HG02840 (cell line): ENCODE measurements around the gene WDPCP.

Experiments used
- ATAC-seq: cut with Tn5 transposase; IDR thresholded peaks from one replicate; pipeline ENCODE4 v1.9.1; 2021; ENCODE audit warnings: mild to moderate bottlenecking, moderate library complexity, moderate number of reproducible peaks; ENCODE audit not compliant: unreplicated experiment, low FRiP score

WDPCP gene

DNA sequence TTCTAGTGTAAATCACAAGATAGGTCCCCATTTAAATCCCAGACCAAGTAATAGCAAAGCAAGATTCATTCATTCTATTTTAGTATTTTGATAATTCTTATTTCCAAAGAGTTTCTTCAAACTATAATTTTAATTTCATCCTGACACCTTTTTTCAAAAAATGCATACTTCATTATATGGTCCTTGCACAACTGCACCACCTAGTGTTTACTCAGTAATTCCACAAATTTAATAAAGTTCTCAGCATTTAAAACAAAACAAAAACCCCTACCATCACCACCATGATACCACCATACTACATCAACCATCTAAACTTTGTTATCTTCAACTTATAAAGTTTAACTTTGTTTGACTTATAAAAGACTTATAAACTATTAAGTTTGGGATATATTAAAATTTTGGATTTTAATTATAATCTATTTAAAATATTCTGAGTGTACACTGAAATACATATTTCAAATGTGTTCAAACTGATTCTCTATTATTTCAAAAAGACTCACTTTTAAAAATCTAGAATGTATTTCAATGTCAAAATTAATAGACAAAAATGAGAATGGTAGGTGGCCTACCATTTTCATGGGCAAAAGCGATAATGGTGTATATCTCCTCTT is 44.2 kb downstream of the WDPCP start:
- ATAC-seq: no peak

DNA sequence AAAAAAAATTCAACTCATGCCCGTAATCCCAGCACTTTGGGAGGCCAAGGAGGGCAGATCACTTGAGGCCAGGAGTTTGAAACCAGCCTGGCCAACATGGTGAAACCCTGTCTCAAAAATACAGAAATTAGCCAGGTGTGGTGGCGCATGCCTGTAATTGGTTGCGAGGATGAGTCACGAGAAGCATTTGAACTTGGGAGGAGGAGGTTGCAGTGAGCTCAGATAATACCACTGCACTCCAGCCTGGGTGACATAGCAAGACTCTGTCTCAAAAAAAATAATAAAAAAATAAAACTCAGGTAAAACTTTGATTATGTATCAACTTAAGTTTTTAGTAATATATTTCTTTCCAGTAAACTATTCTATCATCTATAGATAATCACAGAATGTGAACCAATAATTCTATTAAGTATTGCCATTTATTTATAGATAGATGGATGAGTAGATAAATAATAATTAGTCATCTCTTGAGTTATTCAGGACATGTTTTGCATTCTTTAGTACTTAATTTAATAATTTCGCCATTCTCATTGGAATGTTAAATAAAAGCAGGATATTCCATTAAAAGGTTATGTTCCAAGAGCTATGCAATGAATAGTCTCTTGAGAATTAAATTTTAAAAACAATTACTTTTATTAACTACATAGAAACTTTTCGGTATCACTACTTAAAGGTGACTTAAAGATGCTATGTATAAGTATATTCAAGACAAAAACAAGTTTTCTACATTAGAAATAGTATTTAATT is 48.7 kb downstream of the WDPCP start:
- ATAC-seq: no peak

DNA sequence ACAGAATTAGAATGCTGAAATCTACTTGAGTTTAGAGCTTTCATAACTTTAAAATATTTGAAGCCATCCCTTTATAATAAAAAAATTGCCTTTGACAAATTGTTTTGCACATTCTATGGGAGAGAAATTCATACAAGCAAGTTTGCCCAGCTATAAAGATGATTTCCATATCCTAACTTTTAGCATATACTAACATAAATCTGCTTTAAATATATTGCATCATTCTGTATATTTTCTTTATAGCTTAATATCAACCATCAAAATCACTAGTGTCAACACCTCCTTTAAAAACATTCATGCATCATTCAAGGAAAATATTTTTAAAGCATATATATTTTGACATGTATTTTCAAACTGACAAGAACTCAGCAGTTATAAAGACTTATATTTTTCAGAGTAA is 49.9 kb downstream of the WDPCP start:
- no peak for ATAC-seq

DNA sequence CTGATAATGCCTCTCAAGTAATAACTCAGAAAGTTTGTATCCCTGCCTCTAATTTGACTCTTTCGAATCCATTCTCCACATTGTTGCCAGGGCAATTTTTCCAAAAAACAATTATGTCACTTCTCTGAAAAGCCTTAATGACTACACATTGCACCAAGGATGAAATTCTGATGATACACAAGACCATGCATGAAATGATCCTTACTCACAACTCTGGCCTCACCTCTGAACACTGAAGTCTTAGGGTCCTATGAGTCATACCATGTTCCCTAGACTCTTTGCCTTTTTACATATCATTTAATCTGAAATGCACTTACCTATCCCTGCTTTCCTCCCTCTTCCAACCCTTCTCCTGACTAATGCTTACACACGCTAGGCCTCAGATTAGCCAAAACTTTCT is 51.0 kb downstream of the WDPCP start:
- no peak for ATAC-seq

GRCh38 chr2:63530704-63531279 is 57.5 kb downstream of the WDPCP start:
- no peak for ATAC-seq

GRCh38 chr2:63525905-63526304 is 62.4 kb downstream of the WDPCP start:
- no peak for ATAC-seq

GRCh38 chr2:63522950-63523349 is 65.3 kb downstream of the WDPCP start:
- no peak for ATAC-seq

DNA sequence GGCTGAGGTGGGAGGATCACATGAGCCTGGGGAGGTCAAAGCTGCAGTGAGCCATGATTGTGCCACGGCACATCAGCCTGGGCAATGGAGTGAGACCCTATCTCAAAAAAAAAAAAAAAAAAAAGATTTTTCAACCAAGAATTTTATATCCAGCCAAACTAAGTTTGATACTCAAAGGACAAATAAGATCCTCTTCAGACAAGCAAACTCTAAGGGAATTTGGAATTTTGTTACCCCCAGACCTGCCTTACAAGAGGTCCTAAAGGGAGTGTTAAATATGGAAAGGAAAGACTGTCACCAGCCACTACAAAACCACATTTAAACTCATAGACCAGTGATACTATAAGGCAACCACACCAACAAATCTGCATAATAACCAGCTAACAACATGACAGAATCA is 67.5 kb downstream of the WDPCP start:
- ATAC-seq: no peak

- no peak for ATAC-seq
Observed at GRCh38 chr2:63514781-63515180, 73.5 kb downstream of the WDPCP start.

DNA sequence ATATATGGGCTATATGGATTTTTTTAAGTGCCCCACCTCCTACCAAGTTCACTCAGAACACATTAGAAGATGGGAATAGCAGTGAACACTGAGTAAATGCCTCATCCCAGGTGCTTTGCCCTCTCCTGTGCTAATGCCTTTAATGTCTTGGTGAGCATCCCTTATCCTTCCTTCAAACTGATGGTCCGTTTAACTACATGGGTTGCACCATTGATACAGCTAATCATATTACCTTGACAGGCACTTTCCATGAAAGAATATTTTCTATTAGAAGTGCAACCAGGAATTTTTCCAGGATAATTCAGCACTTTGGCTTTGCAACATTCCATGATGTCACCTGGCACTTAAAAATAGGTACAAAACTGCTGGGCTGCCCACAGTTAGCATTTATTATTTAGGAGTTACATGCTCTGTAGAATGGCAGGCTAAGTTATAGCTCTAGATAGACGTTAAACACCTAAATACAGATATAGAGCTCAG is 74.0 kb downstream of the WDPCP start:
- ATAC-seq: no peak

- no peak for ATAC-seq
Observed at GRCh38 chr2:63506320-63506719, 82.0 kb downstream of the WDPCP start.

- no peak for ATAC-seq
Observed at GRCh38 chr2:63503818-63504217, 84.5 kb downstream of the WDPCP start.

DNA sequence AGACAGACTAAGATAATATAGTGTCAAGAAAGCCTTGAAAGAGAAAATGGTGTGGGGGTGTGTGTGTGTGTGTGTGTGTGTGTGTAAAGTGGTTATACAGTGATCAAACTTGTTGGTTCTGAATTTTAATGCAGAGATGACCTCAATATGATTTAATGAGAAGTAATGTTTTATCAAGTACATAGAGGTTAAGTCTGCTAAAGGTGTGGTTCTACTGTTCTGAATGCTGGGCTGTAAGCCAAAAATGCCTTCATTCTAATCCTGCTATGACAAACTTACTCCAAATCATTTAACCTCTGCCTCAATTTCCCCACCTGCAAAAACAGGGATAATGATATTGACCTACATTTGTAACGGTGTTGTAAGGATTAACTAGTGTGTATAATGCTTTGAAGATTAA is 87.9 kb downstream of the WDPCP start:
- ATAC-seq: no peak

DNA sequence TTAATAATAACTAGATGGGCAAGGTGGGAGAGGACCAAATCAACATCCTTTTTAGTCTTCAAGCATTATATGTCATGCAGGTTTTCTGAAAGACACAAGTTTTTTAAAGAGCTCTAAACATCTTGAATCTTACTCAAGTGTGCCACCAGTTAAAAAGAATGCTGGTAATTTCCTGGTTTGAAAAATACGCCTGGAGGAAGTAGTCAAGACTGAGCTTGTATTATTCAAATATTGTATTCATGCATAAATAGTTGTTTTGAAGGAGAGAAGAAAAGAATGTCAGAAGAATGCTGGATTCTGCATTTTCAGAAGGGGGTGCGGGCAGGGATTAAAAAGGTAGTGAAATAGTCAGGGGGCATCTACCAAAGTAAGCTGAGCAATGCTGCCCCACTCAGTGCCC is 90.7 kb downstream of the WDPCP start:
- no peak for ATAC-seq

DNA sequence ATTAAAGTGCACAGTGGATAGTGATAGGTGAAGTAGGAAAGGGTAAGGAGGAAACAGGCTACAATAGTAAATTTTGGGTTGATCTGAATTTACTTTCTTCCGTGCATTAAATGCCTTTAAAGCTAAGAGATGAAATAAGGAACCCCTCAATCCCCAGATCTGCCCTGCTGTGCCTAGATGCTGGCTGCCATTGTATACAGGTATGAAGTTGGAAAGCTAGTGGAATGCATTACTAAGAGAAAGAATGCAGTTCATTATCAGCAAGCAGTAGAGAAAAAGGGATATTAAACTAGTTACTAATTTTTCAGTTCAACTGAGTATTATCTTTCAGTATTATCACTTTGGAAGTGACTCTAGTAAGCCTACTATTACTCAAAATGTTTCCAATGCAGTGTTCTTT is 93.3 kb downstream of the WDPCP start:
- no peak for ATAC-seq

GRCh38 chr2:63494100-63494499 is 94.2 kb downstream of the WDPCP start:
- no peak for ATAC-seq

DNA sequence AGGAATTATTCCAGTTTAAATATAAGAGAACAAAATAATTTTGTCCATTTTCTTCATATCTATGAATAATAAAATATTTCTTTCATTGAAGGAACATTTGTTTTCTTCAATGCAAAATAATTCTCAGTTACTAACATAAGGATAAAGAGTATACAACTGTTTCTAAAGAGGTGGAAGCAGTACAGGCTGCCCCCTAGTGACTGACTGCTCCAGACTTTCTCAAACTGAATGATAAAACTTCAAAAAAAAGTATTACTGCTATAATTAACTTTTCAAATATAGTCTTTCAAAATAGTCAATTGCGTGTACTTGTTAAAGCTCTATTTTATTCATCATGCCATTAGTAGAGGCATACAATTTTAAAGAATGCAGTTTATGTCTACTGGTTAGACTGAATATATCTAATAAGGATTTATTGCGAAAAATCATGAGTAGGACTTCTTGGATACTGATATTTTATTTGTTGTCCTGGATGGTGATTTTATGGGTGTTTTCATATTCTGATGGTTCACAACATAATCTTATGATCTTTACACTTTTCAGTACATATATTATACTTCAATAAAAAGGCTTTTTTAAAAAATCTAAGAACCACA is 100.1 kb downstream of the WDPCP start:
- no peak for ATAC-seq

GRCh38 chr2:63486861-63487290 is 101.4 kb downstream of the WDPCP start:
- no peak for ATAC-seq

- no peak for ATAC-seq
Observed at GRCh38 chr2:63484901-63485300, 103.4 kb downstream of the WDPCP start.

- ATAC-seq: no peak
Observed at GRCh38 chr2:63484481-63484880, 103.8 kb downstream of the WDPCP start.

GRCh38 chr2:63477686-63478085 is 110.6 kb downstream of the WDPCP start:
- no peak for ATAC-seq
